HG02610 (cell line): Measurements from ENCODE around the gene CHSY1.
"Not testable (repeated sequence)": the region's sequence is repeated elsewhere in the genome, so short reads cannot be mapped to it uniquely, and the experiment has no call there.

ENCODE experiments used
- ATAC-seq: cut with Tn5 transposase; IDR thresholded peaks from one replicate; pipeline ENCODE4 v1.9.1; 2021; ENCODE audit warnings: mild to moderate bottlenecking, moderate library complexity; ENCODE audit not compliant: unreplicated experiment

The CHSY1 gene

GRCh38 chr15:101244889-101245668 is 6.8 kb downstream of the CHSY1 start:
- ATAC-seq, result no peak

DNA sequence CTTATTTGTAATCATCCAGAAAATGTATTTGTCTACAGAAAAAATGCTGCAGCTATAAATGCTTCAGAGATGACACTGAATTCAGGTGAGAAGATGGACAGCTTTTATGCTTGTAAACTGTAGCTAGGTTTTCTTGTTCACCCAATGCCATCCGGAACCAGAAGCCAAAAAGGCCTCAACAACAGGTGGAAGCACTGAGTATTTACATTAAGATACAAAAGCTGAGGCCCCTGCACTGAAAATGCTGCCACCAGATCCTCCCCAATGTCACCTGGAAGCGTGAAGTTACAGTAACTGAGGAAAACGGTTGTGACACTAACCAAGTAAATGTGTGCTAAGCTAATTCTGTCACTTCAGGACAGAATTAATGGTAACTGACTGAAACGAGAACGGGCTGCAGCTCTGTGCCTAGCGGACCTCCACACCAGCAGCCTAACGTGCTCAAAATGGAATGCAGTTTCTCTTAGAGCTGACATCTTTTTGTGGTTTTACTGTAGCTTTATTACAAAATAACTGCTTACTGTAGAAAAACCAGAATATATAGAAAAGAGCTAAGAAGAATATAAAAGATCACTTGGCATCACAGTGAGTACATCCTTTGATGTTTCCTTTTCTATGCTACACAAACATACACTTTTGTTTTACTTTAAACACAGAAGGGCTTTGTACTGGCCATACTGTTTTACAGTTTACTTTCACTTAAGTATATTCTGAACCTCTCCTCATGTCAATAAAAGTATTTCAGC is 7.6 kb downstream of the CHSY1 start:
- no peak for ATAC-seq

- ATAC-seq, result no peak
Observed at GRCh38 chr15:101243420-101243819, 8.4 kb downstream of the CHSY1 start.

DNA sequence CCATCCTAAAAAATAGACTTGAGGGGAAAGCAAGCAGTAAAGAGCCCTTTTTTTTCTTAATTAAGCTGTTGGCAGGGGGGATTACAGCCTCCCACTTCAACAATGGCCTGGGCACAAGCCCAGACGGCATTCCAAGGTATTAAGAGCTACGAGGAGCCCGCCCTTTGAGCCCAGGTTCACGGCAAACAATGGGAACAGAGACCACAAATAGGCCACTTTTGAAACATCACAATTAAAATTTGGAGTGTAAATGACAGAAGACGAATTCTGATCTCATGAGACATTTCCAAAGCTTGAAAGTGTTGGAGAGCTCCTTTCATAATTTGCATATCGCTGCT is 8.9 kb downstream of the CHSY1 start:
- ATAC-seq, result no peak

- ATAC-seq, result peak; percentile 75
Observed at GRCh38 chr15:101242160-101242998, 9.5 kb downstream of the CHSY1 start.

DNA sequence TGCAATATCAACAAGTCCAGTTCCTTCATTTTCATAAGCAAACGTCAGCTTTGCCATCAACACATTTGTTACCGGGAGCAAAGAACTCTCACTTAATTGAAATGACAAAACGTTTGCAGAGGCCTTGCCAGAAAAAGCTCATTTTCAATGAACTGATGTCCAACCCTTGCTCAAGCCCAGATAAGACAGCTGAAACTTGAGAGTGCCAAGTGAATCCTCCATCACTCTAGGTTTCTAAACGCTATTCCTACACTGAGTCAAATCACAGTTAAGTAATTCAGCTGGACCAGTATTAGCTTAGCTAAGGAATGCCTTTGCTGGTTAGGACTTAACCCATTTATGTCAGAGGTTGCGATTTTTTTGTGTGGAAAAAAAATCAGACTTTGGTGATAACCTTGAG is 11.5 kb downstream of the CHSY1 start:
- ATAC-seq, result no peak

- no peak for ATAC-seq
Observed at GRCh38 chr15:101239724-101240136, 12.1 kb downstream of the CHSY1 start.

GRCh38 chr15:101237251-101237650 is 14.6 kb downstream of the CHSY1 start:
- ATAC-seq, result no peak

- no peak for ATAC-seq
Observed at GRCh38 chr15:101233651-101234280, 18.1 kb downstream of the CHSY1 start.

DNA sequence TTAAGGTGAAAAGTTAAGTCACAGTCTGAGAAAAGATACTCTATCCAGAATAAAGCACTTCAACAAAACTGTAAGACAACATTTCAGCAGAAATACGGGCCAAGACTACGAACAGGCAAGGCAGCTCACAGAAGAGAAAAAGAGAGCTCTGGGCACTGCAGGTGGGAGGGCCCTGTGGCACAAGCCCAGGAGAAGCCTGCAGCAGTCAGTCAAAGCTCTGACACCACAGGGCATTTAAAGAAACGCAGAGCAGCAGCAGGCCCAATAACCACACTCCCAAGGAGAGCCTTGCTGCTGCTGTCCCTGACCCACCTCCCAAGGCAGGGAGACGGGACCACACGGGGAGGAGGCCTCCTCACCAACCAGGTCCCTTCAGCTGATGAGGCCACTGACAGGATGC is 19.2 kb downstream of the CHSY1 start:
- no peak for ATAC-seq

- ATAC-seq, result no peak
Observed at GRCh38 chr15:101228313-101228712, 23.5 kb downstream of the CHSY1 start.

- ATAC-seq, result no peak
Observed at GRCh38 chr15:101225658-101226057, 26.2 kb downstream of the CHSY1 start.

DNA sequence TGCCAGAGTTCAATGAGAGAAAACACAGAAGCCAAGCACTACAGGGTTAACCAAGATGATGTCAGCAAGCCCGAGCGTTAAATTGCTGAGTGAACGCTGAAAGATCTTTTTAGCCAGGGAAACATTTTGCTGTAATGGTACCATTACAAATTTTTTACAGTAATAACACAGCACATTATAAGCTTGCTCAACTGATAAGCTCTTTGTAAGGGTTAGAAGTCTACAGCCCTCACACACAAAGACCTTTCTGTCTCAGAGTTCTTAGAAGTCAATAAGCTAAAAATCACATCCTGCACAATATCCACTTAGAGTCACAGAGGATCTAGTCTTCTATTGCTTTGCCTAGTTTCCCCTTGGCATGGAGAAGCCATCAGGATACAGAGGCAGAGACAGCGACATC is 29.9 kb downstream of the CHSY1 start:
- ATAC-seq, result no peak

DNA sequence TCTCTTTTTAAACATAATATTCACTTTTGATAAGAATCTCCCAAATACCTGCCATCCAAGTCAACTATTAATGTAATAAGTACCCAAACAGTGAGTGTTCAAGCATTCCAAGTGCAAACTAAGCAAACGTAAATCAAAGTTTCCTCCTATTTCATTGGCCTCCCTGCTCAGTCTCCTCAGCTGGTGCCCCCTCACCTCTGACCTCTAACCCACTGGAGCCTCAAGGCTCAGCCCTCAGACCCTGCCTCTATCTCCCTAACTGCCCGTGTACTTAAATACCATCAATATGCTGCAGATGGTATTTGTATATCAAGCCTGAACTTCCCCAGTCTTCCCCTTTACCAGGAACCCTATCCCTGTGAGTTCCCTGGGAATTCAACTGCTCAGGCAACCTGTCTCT is 31.8 kb downstream of the CHSY1 start:
- ATAC-seq, result no peak

- no peak for ATAC-seq
Observed at GRCh38 chr15:101219441-101219840, 32.4 kb downstream of the CHSY1 start.

DNA sequence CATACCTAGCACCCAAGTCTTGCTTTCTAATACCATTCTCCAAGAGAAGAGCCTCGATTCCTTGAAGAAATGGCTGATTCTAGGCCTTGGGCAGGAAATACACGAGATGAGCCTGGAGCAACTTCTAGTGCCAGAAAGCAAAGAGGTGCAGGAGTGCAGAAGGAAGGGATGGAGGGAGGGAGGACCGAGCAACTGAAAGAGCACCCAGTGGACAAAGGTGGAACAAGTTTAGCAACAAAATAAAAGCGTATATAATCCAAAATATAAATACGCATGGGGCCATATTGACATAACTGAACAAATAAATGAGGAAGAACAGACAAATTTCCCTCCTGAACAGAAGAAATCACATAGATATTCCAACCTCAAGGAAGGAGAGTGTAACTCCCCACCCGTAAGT is 34.4 kb downstream of the CHSY1 start:
- ATAC-seq, result no peak

- ATAC-seq, result no peak
Observed at GRCh38 chr15:101216100-101216499, 35.7 kb downstream of the CHSY1 start.

DNA sequence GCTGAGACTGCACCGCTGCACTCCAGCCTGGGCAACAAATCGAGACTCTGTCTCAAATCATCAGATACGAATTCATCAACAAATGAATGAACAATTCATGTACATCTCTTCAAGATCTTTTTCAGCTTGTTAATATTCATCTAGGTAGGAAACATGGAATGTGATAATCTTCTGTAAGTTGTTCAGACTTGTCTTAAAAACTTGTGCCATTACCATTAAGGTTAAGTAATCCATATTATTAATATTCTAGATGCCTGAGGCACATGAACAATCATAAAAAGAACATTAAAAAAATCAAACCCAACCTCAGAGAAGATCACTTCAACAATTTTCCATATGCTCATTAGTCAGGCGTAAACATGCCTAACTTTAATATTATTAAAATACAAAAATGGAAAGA is 36.2 kb downstream of the CHSY1 start:
- no peak for ATAC-seq

DNA sequence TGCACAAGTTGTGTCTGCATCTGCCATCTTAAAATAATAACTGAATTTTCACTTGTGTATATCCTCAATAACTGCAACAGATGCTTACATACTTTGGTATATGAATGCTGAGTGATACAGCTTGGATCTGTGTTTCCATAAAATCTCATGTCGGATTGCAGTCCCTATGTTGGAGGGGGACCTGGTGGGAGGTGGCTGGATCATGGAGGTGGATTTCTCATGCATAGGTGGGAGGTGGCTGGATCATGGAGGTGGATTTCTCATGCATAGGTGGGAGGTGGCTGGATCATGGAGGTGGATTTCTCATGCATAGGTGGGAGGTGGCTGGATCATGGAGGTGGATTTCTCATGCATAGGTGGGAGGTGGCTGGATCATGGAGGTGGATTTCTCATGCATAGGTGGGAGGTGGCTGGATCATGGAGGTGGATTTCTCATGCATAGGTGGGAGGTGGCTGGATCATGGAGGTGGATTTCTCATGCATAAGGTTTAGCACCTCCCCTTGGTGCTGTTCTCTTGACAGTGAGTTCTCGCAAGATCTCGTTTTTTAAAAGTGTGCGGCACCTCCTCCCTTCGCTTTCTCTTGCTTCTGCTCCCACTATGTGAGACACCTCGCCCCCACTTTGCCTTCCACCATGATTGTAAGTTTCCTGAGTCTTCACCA is 37.3 kb downstream of the CHSY1 start:
- not testable (repeated sequence) for ATAC-seq

- ATAC-seq, result no peak
Observed at GRCh38 chr15:101213570-101213969, 38.3 kb downstream of the CHSY1 start.

DNA sequence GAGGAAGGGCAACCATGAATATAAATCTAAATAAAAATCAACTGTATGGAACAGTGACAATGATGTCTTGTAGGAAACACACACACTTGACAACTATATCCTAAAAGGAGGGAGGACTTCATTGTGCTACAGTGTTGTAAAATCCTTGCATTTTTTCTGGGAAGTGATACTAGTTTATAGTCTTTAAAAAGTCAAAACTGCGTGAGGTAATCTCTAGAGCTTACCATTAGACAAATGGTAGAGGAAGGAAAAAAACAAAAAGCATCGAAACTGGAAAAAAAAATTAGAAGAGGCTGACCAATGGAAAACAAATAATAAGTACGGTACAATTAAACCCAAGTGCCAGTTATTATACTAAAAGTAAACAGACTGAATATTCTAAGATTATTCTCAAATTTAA is 38.7 kb downstream of the CHSY1 start:
- no peak for ATAC-seq
